22Rv1 (cell line): ENCODE results near the gene PIGR.

ENCODE experiments used
- ZFX ChIP-seq: fragments of 450-650 bp; IDR thresholded peaks from 2 replicates; pipeline ENCODE4 v1.6.1; 2017; ENCODE audit warnings: antibody characterized with exemption, borderline replicate concordance
- TF ChIP-seq, protein P1 (sequence below): fragments of 450-650 bp; IDR thresholded peaks from 2 replicates; pipeline ENCODE4 v1.5.1; 2017; ENCODE audit warnings: mild to moderate bottlenecking

DNA sequence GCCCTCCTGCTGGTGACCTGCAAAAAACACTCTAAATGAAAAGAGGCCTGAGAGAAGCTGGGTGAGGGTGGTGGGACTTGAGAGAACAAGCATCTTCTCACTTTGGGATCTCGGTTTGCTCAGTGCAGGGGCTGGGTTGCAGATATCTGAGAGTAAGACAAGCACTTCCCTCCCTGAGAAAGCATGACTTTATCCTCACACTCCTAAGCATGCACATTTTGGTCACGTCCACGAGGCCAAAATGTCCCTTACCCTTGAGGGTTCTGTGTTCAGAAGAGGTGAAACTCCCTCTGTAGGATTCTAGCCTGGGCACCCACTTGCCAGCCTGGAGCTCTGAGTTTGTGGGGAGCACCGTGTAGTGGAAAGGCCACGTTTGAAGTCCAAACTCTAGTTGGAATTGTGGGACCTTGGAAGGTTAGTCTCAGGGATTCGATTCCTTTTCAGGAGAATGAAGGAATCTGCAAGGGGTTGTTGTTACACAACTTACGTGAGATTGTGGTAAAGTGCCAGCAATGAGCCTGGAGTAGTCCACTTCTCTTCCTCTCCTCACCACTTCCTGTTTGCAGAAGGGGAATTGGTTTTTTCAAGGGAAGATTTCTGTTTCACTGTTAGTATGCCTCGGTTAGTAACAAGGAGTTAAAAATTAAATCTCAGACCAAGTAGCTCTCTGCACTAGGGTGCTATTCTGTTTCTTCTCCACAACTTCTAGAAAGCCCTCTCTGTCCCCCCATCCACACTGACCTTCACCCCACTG, 21.0 kb upstream of the PIGR start:
- TF ChIP-seq, protein P1, sequence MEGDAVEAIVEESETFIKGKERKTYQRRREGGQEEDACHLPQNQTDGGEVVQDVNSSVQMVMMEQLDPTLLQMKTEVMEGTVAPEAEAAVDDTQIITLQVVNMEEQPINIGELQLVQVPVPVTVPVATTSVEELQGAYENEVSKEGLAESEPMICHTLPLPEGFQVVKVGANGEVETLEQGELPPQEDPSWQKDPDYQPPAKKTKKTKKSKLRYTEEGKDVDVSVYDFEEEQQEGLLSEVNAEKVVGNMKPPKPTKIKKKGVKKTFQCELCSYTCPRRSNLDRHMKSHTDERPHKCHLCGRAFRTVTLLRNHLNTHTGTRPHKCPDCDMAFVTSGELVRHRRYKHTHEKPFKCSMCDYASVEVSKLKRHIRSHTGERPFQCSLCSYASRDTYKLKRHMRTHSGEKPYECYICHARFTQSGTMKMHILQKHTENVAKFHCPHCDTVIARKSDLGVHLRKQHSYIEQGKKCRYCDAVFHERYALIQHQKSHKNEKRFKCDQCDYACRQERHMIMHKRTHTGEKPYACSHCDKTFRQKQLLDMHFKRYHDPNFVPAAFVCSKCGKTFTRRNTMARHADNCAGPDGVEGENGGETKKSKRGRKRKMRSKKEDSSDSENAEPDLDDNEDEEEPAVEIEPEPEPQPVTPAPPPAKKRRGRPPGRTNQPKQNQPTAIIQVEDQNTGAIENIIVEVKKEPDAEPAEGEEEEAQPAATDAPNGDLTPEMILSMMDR, result no peak
- TF ChIP-seq ZFX, result no peak
